Neural cell (in vitro differentiated cells): ENCODE measurements around the gene DGCR6L.
A peak's percentile ranks its signal among the peaks of the same experiment; 100 is the strongest.

Source experiments
- EP300 ChIP-seq: fragments of 450-650 bp; conservative IDR thresholded peaks from 2 replicates; pipeline ENCODE4 v1.6.1; 2014; ENCODE audit warnings: antibody characterized with exemption, mild to moderate bottlenecking, moderate library complexity; ENCODE audit not compliant: poor library complexity, severe bottlenecking
- EZH2 ChIP-seq: fragments of 200-600, 300-800 bp; shearing (Covaris generic), sonication (generic); IDR thresholded peaks from 2 replicates; pipeline ENCODE4 v1.6.1; 2014; ENCODE audit warnings: antibody characterized with exemption, low read length, borderline replicate concordance, mild to moderate bottlenecking; ENCODE audit not compliant: insufficient read depth, poor library complexity, severe bottlenecking
- POLR2AphosphoS5 ChIP-seq: IDR thresholded peaks from 2 replicates; pipeline ENCODE4 v1.6.1; 2012
- TAF1 ChIP-seq: IDR thresholded peaks from 2 replicates; pipeline ENCODE4 v1.6.1; 2012; ENCODE audit warnings: low read depth
- TF ChIP-seq, protein P1 (sequence below): fragments of 450-650 bp; IDR thresholded peaks from 2 replicates; pipeline ENCODE4 v1.5.1; 2014; ENCODE audit warnings: antibody characterized with exemption, mild to moderate bottlenecking, moderate library complexity; ENCODE audit not compliant: poor library complexity, severe bottlenecking

GRCh38 chr22:20268279-20269012 lies 51.4 kb downstream of the DGCR6L start, which contains the start of gene RTN4R:
- TF ChIP-seq, protein P1, sequence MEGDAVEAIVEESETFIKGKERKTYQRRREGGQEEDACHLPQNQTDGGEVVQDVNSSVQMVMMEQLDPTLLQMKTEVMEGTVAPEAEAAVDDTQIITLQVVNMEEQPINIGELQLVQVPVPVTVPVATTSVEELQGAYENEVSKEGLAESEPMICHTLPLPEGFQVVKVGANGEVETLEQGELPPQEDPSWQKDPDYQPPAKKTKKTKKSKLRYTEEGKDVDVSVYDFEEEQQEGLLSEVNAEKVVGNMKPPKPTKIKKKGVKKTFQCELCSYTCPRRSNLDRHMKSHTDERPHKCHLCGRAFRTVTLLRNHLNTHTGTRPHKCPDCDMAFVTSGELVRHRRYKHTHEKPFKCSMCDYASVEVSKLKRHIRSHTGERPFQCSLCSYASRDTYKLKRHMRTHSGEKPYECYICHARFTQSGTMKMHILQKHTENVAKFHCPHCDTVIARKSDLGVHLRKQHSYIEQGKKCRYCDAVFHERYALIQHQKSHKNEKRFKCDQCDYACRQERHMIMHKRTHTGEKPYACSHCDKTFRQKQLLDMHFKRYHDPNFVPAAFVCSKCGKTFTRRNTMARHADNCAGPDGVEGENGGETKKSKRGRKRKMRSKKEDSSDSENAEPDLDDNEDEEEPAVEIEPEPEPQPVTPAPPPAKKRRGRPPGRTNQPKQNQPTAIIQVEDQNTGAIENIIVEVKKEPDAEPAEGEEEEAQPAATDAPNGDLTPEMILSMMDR: peak; percentile 88
- TF ChIP-seq POLR2AphosphoS5: peak; percentile 38
- TF ChIP-seq EZH2: no peak
- TF ChIP-seq TAF1: no peak
- TF ChIP-seq EP300: no peak
